GM21360 (cell line): ENCODE data around the gene NCOR1.
"Not testable (repeated sequence)": the region's sequence is repeated elsewhere in the genome, so short reads cannot be mapped to it uniquely, and the experiment has no call there.

Experiments
- ATAC-seq: cut with Tn5 transposase; IDR thresholded peaks from one replicate; pipeline ENCODE4 v1.9.1; 2021; ENCODE audit warnings: mild to moderate bottlenecking, moderate library complexity; ENCODE audit not compliant: unreplicated experiment

NCOR1 gene

GRCh38 chr17:16152326-16152725 lies 63.0 kb downstream of the NCOR1 start:
- not testable (repeated sequence) for ATAC-seq

- no peak for ATAC-seq
Measured at GRCh38 chr17:16150251-16150856, 65.0 kb downstream of the NCOR1 start.

- ATAC-seq, result no peak
Measured at GRCh38 chr17:16148596-16148995, 66.7 kb downstream of the NCOR1 start.

- not testable (repeated sequence) for ATAC-seq
Measured at GRCh38 chr17:16145319-16145890, 69.9 kb downstream of the NCOR1 start.

- no peak for ATAC-seq
Measured at GRCh38 chr17:16141685-16142084, 73.6 kb downstream of the NCOR1 start.

GRCh38 chr17:16140854-16141253 lies 74.5 kb downstream of the NCOR1 start:
- no peak for ATAC-seq

- no peak for ATAC-seq
Measured at GRCh38 chr17:16135461-16135860, 79.9 kb downstream of the NCOR1 start.

- ATAC-seq, result no peak
Measured at GRCh38 chr17:16131593-16131992, 83.7 kb downstream of the NCOR1 start.

- ATAC-seq, result no peak
Measured at GRCh38 chr17:16129441-16130205, 85.7 kb downstream of the NCOR1 start.

- no peak for ATAC-seq
Measured at GRCh38 chr17:16123531-16123930, 91.8 kb downstream of the NCOR1 start.

GRCh38 chr17:16122697-16123434 lies 92.5 kb downstream of the NCOR1 start:
- ATAC-seq, result no peak

GRCh38 chr17:16121915-16122314 lies 93.4 kb downstream of the NCOR1 start:
- ATAC-seq, result no peak

GRCh38 chr17:16120937-16121336 lies 94.4 kb downstream of the NCOR1 start:
- no peak for ATAC-seq

GRCh38 chr17:16117149-16117548 lies 98.2 kb downstream of the NCOR1 start:
- ATAC-seq, result no peak

GRCh38 chr17:16115077-16115698 lies 100.1 kb downstream of the NCOR1 start:
- not testable (repeated sequence) for ATAC-seq

- no peak for ATAC-seq
Measured at GRCh38 chr17:16108871-16109270, 106.5 kb downstream of the NCOR1 start.

- no peak for ATAC-seq
Measured at GRCh38 chr17:16108386-16108785, 106.9 kb downstream of the NCOR1 start.

- no peak for ATAC-seq
Measured at GRCh38 chr17:16107165-16107770, 108.1 kb downstream of the NCOR1 start.

GRCh38 chr17:16106161-16106891 lies 109.0 kb downstream of the NCOR1 start:
- ATAC-seq, result no peak

GRCh38 chr17:16104189-16104588 lies 111.1 kb downstream of the NCOR1 start:
- no peak for ATAC-seq
